Stimulated activated naive CD8-positive, alpha-beta T cell treated with anti-CD3 and anti-CD28 coated beads, Interleukin-15, Interleukin-2, amounts not matched to agents 100 U/mL and 50 U/mL, for 24 hours (primary cell): ENCODE results near the gene BICD1.
"Not testable (repeated sequence)": the region's sequence is repeated elsewhere in the genome, so short reads cannot be mapped to it uniquely, and the experiment has no call there.

Source experiments
- ATAC-seq: fragments of 150-1000 bp; cut with Tn5 transposase; one replicate; pipeline ENCODE4 v1.10.0; 2021
- DNase-seq: peaks from one replicate; pipeline ENCODE4 v3.0.0; 2021

BICD1 gene

GRCh38 chr12:32106517-32107358, at the start of gene BICD1:
Gene BICD1 (plus strand): TSS chr12:32106847. CDS start chr12:32107332, 485 bp downstream.
- DNase-seq, result peak; percentile 83
- peak; percentile 92 for ATAC-seq

DNA sequence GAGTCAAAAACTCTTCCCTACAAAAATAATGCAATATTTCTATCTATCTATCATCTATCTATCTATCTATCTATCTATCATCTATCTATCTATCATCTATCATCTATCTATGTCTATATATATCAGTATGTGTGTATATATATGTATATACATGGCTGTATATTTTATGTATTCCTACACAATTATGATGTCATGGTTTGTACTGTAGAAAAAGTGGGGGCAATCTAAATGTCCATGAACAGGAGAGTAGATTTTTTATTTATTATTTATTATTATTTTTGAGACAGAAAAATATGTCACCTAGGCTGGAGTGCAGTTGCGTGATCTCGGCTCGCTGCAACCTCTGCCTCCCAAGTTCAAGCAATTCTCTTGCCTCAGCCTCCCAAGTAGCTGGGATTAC, 45.6 kb upstream of the BICD1 start:
- ATAC-seq, result no peak
- no peak for DNase-seq

DNA sequence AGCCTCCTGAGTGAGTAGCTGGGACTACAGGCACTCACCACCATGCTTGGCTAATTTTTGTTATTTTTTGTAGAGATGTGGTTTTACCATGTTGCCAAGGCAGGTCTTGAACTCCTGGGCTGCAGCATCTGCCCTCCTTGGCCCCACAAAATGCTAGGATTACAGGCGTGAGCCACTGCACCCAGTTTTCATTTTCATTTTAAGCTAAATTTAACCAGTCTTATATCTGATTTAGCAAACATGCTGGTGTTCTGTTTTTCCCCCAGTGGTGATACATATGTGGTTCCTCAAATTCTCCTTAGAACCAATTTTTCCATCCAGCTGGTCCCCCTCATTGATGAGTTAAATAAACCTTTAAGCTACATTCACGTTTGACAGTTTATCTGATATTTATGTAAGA, 43.8 kb upstream of the BICD1 start:
- ATAC-seq (peak; percentile 14), DNase-seq (no peak)

DNA sequence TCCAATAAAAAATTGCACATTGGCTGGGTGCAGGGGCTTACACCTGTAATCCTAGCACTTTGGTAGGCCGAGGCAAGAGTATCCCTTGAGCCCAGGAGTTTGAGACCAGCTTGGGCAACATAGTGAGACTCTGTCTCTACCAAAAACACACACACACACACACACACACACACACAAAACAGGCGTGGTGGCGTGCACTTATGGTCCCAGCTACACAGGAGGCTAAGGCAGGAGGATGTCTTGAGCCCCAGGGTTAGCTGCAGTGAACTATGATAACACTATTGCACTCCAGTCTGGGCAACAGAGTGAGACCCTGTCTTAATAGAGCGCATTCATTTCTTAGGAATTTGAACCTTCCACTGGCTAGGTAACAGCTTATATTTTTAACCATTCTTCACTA, 42.9 kb upstream of the BICD1 start:
- DNase-seq (no peak), ATAC-seq (no peak)

- no peak for ATAC-seq
- DNase-seq, result no peak
Measured at GRCh38 chr12:32066206-32066605, 40.4 kb upstream of the BICD1 start.

GRCh38 chr12:32069071-32069470, 37.6 kb upstream of the BICD1 start:
- ATAC-seq (no peak), DNase-seq (no peak)

DNA sequence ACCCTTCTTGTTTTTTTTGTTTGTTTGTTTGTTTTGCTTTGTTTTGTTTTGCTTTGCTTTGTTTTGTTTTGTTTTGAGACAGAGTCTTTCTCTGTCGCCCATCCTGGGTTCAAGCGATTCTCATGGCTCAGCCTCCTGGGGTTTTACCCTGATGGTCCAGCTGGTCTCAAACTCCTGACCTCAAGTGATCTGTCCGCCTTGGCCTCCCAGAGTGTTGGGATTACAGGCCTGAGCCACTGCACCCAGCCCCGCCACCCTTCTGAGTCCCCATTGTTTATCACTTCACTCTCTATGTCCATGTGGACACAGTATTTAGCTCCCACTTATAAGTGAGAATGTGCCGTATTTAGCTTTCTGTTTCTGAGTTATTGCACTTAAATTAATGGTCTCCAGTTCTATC, 36.9 kb upstream of the BICD1 start:
- DNase-seq (no peak), ATAC-seq (no peak)

GRCh38 chr12:32070370-32070769, 36.3 kb upstream of the BICD1 start:
- ATAC-seq (no peak), DNase-seq (no peak)

DNA sequence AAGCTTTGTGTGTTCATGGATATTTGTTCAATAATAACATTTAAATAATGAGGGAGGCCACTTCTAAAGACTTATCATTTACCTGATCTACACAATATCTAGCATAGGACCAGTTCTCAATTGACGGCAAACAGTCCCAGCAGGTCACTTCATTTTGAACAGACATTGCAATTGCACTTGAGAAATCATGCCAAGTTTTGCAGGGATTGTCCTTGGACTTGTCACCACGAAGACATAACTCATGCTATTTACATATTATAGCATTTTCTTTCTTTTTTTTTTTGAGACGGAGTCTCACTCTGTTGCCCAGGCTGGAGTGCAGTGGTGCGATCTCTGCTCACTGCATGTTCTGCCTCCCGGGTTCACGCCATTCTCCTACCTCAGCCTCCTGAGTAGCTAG, 34.5 kb upstream of the BICD1 start:
- DNase-seq (no peak), ATAC-seq (no peak)

- DNase-seq (no peak), ATAC-seq (no peak)
Measured at GRCh38 chr12:32074432-32074831, 32.2 kb upstream of the BICD1 start.

- no peak for ATAC-seq
- no peak for DNase-seq
Measured at GRCh38 chr12:32076941-32077340, 29.7 kb upstream of the BICD1 start.

GRCh38 chr12:32080435-32080834, 26.2 kb upstream of the BICD1 start:
- ATAC-seq (no peak), DNase-seq (no peak)

GRCh38 chr12:32083489-32083888, 23.2 kb upstream of the BICD1 start:
- DNase-seq (no peak), ATAC-seq (no peak)

DNA sequence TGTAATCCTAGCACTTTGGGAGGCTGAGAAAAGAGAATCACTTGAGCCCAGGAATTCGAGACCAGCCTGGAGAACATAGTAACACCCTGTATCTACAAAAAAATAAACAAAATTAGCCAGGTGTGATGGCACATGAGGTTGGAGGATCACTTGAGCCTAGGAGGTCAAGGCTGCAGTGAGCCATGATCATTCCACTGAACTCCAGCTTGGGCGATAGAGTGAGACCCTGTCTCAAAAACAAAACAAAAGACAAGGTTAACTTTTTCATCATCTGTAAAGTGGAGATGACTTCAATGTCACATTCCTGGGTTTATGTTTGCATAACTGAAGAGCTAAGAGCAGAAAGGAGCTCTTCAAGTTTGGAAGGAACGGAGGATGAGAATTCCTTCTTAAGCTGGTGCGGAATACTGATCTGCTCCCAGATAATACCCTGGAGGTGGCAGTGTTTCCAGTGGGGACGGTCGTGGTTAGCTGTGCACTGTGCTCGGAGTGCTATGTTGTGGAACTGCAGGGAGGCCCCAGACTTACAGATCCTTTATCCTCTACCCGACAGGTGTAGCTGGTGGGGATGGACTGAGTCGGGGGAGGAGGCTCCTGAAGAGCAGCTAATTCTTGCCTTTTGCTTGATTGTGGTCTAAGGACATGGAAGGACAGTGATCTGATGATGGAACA, 22.5 kb upstream of the BICD1 start:
- no peak for ATAC-seq
- DNase-seq, result no peak

DNA sequence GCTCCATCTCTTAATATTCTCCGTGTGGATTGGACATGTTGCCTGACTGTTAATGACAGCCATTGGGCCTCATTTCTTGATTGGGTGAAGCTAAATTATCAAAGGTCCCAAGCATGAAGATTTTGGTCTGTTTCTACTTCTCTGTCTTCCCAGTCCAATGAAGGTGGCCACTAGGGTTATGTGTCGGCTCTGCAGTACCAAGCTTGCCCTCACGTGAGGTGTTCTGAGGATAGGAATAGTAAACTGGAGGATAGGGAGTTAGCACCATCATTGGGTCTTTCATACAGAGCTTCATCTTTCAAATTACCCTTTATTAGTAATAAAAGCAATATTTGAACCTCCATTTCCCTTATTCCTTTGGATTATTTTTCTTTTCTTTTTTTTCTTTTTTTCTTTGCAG, 21.9 kb upstream of the BICD1 start:
- ATAC-seq (no peak), DNase-seq (no peak)

GRCh38 chr12:32087306-32087705, 19.3 kb upstream of the BICD1 start:
- DNase-seq (no peak), ATAC-seq (no peak)

DNA sequence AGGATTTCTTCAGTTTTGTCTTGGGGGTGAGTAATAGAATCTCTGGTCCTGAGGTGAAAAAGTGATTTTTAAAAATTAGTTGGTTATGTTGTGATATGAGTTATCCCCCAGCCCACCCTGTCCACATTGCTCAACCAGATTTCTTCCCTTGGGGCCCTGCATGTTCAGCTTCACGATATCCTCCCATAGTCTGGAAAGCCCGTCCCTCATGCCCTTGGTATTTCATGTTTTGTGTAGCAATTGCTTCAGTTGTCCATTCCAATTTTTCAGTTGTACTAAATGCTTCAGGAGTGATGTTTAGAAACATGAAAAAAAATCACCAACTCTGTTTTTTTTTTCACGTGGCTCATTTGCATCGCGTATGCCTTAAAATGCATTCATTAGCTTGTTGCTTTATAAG, 17.5 kb upstream of the BICD1 start:
- no peak for DNase-seq
- ATAC-seq, result no peak

- ATAC-seq, result no peak
Measured at GRCh38 chr12:32089586-32089985, 17.1 kb upstream of the BICD1 start.

GRCh38 chr12:32091696-32092095, 15.0 kb upstream of the BICD1 start:
- DNase-seq (no peak), ATAC-seq (no peak)

More at GRCh38 chr12:32089586-32089985, 17.1 kb upstream of the BICD1 start:
- no peak for DNase-seq

DNA sequence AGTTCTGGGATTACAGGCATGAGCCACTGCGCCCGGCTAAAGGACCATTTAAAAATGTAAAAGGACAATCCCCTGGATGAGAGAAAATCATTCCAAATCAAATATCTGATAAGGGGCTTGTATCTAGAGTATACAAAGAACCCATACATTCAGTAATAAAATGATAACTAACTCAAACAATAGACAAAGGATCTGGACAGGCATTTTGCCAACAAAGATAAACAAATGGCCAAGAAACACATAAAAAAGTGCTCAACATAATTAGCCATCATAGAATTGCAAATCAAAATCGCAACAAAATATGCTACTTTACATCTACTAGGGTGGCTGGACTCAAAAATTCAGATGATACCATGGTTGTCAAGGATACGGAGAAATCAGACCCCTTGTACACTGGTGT, 8.5 kb upstream of the BICD1 start:
- DNase-seq (no peak), ATAC-seq (no peak)

DNA sequence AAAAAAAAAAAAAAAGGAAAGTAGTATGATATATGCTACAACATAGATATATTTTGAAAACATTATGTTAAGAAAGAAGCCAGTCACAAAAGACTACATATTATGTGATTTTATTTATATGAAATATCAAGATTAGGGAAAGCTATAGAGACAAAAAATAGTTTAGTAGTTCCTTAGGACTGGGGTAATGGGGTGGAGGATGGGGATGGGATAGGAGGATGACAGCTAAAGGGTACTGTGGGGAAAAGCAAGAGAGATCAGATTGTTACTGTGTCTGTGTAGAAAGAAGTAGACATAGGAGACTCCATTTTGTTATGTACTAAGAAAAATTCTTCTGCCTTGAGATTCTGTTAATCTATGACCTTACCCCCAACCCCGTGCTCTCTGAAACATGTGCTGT, 7.4 kb upstream of the BICD1 start:
- DNase-seq, ATAC-seq: not testable (repeated sequence)

GRCh38 chr12:32100361-32100760, 6.3 kb upstream of the BICD1 start:
- DNase-seq (no peak), ATAC-seq (no peak)

DNA sequence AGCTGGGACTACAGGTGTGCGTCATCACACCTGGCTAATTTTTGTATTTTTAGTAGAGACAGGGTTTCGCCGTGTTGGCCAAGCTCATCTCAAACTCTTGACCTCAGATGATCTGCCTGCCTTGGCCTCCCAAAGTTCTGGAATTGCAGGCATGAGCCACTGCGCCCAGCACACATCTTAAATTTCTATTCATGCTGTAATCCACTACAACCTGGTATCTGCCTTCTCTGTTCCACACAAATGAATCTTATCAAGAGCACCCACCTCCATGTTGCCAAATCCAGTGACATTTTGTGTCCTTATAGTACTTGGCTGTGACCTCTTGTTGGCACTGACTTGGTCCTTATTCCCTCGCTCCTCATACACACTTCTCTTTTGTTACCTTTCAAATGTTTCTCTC, 5.8 kb upstream of the BICD1 start:
- no peak for DNase-seq
- ATAC-seq, result no peak

GRCh38 chr12:32102234-32102633, 4.4 kb upstream of the BICD1 start:
- ATAC-seq (no peak), DNase-seq (no peak)
